GM23338 (cell line): ENCODE data around the gene GRM3.

Experiments
- CTCF ChIP-seq, 2 experiments: fragments of 200-600 bp in 1 of 2; sonication (generic) in 1 of 2; conservative IDR thresholded peaks; 2 replicates each; pipeline versions ENCODE4 v1.5.1 to v1.6.1; 2016 to 2017; ENCODE audit warnings: antibody characterized with exemption in 2 of 2, low read depth in 2 of 2, mild to moderate bottlenecking in 2 of 2, moderate library complexity in 1 of 2
- EZH2 ChIP-seq: fragments of 200-600 bp; sonication (generic); IDR thresholded peaks from one replicate; pipeline ENCODE4 v1.8.0; 2017; ENCODE audit warnings: antibody characterized with exemption, mild to moderate bottlenecking, low read depth; ENCODE audit not compliant: unreplicated experiment
- EZH2phosphoT487 ChIP-seq: fragments of 200-600 bp; sonication (generic); IDR thresholded peaks from one replicate; pipeline ENCODE4 v1.8.1; 2018; ENCODE audit warnings: antibody characterized with exemption; ENCODE audit not compliant: unreplicated experiment
- NANOG ChIP-seq: IDR thresholded peaks from 2 replicates; pipeline ENCODE4 v1.6.1; 2016; ENCODE audit warnings: antibody characterized with exemption, borderline replicate concordance
- POLR2AphosphoS5 ChIP-seq: IDR thresholded peaks from 2 replicates; pipeline ENCODE4 v1.6.1; 2016; ENCODE audit warnings: antibody characterized with exemption, low read depth
- ZNF331 ChIP-seq: fragments of 250-450 bp; sonication (Bioruptor Pico); IDR thresholded peaks from 2 replicates; pipeline ENCODE4 v1.5.0; 2020; ENCODE audit warnings: low read depth, mild to moderate bottlenecking, moderate library complexity

DNA sequence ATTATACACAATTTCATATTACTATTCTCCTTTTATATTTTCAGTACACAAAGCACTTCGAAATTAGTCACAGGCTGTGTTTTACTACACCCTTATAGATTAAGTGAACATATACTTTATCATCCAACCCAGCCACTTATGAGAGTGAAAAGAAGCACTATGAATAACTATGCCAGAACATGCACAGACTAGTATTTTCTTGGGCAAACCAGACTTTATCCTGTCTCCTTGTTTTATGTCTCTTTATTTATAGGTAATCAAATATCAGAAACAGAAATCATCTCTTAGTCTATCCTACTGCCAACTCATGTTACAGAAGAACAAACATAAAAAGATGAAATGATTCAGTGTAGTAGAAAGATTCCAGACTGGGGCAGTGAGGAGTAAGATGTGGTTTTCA lies 171.8 kb downstream of the GRM3 start:
- TF ChIP-seq CTCF (conservative IDR thresholded peaks at IDR 0.05; ENCODE audit: low read depth in 2 of 2) (no peak), EZH2 (no peak), POLR2AphosphoS5 (no peak), ZNF331 (CRISPR knock-in tag) (no peak), EZH2phosphoT487 (no peak), NANOG (no peak)
